IPS-NIHi7 (cell line): ENCODE data around the gene DNAJB6.

Experiments
- DNase-seq: peaks from one replicate; pipeline ENCODE4 v3.0.0; 2012; ENCODE audit warnings: mixed read lengths; ENCODE audit errors: extremely low spot score

The DNAJB6 gene

DNA sequence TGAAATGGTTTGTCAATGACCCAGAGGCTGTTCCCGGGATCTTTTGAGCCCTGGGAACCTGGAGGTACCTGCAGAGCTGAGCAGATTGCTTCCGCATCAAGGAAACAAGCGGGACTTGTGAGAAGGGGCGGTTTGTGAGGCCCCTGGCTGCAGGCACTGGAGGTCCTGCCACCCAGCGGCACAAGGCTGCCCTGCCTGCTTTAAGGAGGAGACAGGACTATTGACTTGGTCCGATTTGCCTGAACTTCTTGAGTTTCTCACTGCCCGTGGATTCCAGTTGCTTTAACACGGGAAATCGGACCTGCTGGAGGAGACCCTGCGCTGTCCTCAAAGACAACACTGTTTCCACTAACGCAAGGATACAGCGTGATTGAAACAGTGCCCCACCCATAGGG, 130.1 kb downstream of the DNAJB6 start:
- no peak for DNase-seq
